Neuron (in vitro differentiated cells): ENCODE measurements around the gene GCLM.
"Not testable (repeated sequence)": the region's sequence is repeated elsewhere in the genome, so short reads cannot be mapped to it uniquely, and the experiment has no call there.

ENCODE experiments used
- H2AFZ ChIP-seq: one replicate; pipeline ENCODE4 v1.6.1; 2013; ENCODE audit warnings: low read depth, mild to moderate bottlenecking, inconsistent platforms, low read length, moderate library complexity
- H3K27me3 ChIP-seq: one replicate; pipeline ENCODE4 v1.6.1; 2013; ENCODE audit warnings: low read length; ENCODE audit not compliant: insufficient read depth
- H3K36me3 ChIP-seq: one replicate; pipeline ENCODE4 v1.6.1; 2013; ENCODE audit warnings: low read length; ENCODE audit not compliant: insufficient read depth
- H3K4me1 ChIP-seq: one replicate; pipeline ENCODE4 v1.6.1; 2013; ENCODE audit warnings: low read length; ENCODE audit not compliant: insufficient read depth
- H3K4me3 ChIP-seq: 2 replicates; pipeline ENCODE4 v1.5.1; 2013; ENCODE audit warnings: mild to moderate bottlenecking, low read length, moderate library complexity
- H3K9me3 ChIP-seq: one replicate; pipeline ENCODE4 v1.6.1; 2013; ENCODE audit warnings: low read length

The GCLM gene

DNA sequence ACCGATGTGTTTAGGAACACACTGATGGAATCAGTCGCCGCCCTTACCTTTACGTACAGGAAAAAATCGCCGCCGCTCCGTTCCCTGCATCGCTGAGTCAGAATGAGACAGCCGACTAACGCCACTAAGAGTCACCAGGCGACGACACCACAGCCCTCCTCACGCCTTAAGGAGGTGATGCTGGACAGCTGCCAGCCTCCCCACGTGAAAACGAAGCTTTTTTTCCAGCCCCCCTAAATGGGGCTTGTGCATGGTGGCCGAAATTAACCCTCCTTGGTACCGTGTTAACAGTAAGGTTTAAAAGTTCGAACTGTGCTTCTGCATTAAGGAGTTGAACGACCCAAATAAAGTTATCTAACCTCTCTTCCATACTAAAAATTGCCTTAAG is 30.7 kb downstream of the GCLM start:
- peak overlapping the region; percentile 88 for H3K4me3 ChIP-seq
- peaks cover 24% of the 10 kb centered on the region for H3K4me1 ChIP-seq
- H2AFZ ChIP-seq: peak overlapping the region; percentile 90
- no peaks in the 10 kb centered on the region for H3K27me3 ChIP-seq
- no peaks in the 10 kb centered on the region for H3K9me3 ChIP-seq
- H3K36me3 ChIP-seq: peaks cover 39% of the 10 kb centered on the region

DNA sequence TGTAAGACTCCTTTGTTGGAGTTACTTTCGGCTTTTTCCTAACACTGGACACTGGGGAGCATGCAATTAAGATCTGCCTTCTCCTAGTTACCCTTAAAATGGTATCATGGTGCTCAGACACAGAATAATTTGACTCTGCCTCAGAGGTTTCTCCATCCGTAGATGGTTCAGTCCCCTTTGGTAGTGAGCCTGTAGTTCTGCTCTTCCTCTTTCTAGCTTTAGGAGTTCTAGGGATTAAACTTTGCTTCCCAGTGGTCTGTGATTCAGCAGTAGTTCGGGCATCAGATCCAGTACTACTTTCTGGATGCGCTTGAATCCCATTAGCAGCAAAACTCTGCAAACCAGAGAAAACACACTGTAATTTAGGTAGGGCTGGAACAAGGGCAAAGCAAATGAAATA is 31.7 kb downstream of the GCLM start:
- Histone ChIP-seq H3K4me3 (peak overlapping the region; percentile 88), H3K36me3 (peaks cover 48% of the 10 kb centered on the region), H3K9me3 (no peaks in the 10 kb centered on the region), H3K4me1 (peaks cover 24% of the 10 kb centered on the region), H3K27me3 (no peaks in the 10 kb centered on the region), H2AFZ (no peak overlapping the region)

DNA sequence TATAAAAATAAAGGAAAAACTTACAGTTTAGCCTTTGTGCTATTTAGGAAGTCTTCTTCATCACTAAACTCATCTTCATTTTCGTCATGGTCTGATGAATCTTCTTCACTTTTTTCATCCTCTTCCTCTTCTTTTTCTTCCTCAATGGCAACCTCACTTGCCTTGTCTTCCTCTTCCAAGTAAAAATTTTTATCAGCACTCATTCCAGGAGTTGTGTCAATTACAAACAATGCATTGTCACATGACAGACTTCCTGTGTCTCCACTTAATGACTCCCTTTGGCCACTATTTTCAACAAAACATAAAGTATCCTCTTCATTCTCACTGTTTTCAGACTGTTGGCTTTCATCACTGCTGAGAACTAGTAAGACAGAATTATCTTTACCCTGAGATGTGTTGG is 33.0 kb downstream of the GCLM start:
- Histone ChIP-seq H2AFZ (no peak overlapping the region), H3K4me1 (peaks cover 24% of the 10 kb centered on the region), H3K9me3 (no peaks in the 10 kb centered on the region), H3K4me3 (no peak overlapping the region), H3K27me3 (no peaks in the 10 kb centered on the region), H3K36me3 (peaks cover 61% of the 10 kb centered on the region)

DNA sequence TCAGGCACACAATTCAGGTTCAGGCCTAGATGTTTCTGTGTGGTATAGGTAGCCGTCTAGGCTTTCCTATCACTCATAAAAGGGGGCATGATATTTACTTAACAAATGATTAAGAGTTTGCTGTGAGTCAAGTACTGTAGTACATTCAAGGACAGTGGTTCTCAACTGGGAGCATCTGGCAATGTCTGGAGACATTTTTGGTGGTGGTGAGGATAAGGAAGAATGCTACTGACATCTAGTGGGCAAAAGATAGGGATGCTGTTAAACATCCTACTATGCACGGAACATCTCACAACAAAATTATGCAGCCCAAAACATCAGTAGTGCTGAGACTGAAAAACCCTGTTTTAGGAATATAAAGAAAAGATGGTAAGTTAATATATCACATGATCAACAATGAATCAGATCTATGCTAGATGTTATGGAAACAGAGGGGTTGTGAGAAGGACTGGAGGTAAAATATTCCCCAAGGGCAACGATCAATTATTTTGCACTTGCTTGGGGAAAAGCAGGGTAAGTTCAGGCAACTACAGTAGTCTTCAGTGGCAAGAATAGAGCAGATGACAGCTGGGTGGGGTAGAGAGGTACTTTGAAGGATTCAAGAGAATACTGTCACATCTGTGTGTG is 35.1 kb downstream of the GCLM start:
- Histone ChIP-seq H3K4me1 (peaks cover 20% of the 10 kb centered on the region), H2AFZ (no peak overlapping the region), H3K4me3 (no peak overlapping the region), H3K27me3 (no peaks in the 10 kb centered on the region), H3K36me3 (peaks cover 80% of the 10 kb centered on the region), H3K9me3 (no peaks in the 10 kb centered on the region)

DNA sequence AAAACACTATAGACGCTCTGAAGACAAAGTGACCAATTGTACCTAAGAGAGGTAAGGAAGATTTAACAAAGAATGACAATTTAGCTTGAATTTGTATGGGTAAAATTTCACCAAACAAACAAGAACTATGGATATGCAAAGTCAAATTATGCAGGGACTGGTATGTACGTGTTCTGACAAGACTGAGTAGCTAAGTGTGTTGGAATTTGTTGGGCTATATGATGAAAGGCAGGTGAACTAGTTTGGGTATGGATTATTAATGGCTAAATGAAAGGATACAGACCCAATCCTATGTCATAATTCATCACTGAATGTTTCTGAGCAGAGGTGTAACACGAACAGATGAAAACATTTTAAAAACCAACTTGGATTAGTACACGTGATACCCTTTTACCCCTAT is 37.9 kb downstream of the GCLM start:
- H3K9me3 ChIP-seq: no peaks in the 10 kb centered on the region
- H3K36me3 ChIP-seq: peaks cover 73% of the 10 kb centered on the region
- H3K4me1 ChIP-seq: peaks cover under 1% of the 10 kb centered on the region
- no peak overlapping the region for H3K4me3 ChIP-seq
- no peaks in the 10 kb centered on the region for H3K27me3 ChIP-seq
- no peak overlapping the region for H2AFZ ChIP-seq

DNA sequence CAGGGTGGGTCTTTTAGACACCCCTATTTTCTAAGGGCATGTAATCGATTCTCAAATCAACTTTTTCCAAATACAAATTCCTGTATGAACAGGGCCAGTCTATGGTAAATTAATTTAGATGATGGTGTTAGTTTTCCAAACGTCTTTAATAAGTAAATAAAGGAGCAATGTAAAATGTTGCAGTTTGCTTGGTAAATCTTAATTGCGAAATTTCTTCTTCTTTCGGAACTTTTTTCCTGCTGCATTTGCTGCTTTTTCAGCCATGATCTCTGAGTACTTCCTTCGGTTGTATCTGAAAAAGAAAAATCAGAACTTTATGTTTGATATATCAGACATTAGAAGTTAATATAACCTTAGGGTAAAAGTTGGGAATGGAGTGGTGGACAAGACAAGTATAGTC is 39.6 kb downstream of the GCLM start:
- Histone ChIP-seq H3K4me1 (no peaks in the 10 kb centered on the region), H3K9me3 (no peaks in the 10 kb centered on the region), H3K4me3 (no peak overlapping the region), H3K27me3 (no peaks in the 10 kb centered on the region), H2AFZ (no peak overlapping the region), H3K36me3 (peaks cover 59% of the 10 kb centered on the region)

DNA sequence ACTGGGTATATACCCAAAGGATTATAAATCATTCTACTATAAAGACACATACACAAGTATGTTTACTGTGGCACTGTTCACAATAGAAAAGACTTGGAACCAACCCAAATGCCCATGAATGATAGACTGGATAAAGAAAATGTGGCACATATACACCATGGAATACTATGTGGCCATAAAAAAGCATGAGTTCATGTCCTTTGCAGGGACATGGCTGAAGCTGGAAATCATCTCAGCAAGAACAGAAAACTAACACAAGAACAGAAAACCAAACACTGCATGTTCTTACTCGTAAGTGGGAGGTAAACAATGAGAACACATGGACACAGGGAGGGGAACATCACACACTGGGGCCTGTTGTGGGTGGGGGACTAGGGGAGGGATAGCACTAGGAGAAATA is 40.7 kb downstream of the GCLM start:
- H3K36me3 ChIP-seq: peaks cover 47% of the 10 kb centered on the region
- H3K4me3 ChIP-seq, H3K4me1 ChIP-seq, H3K9me3 ChIP-seq, H2AFZ ChIP-seq, H3K27me3 ChIP-seq: not testable (repeated sequence)

DNA sequence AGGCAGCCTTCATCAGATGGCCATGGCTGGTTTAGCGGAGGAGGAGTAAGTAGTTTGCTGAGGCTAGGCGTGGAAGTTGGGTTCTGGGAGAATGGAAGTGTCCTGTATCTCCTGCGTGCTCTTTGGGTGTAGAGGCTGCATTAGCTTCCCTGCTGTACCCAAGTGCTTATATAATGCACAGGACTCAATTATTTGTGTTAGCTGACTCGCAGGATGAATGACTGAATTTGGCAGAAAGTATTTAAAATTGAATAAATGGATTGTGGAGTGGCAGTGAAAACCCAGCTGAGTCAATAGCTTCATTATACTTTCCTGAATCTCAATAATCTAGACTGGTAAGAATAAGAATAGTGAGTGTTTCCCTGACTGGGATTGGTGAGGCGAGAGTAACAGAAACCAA is 44.0 kb downstream of the GCLM start:
- Histone ChIP-seq H3K4me3 (no peak overlapping the region), H3K27me3 (no peaks in the 10 kb centered on the region), H3K4me1 (no peaks in the 10 kb centered on the region), H3K9me3 (no peaks in the 10 kb centered on the region), H2AFZ (no peak overlapping the region), H3K36me3 (peaks cover 18% of the 10 kb centered on the region)

DNA sequence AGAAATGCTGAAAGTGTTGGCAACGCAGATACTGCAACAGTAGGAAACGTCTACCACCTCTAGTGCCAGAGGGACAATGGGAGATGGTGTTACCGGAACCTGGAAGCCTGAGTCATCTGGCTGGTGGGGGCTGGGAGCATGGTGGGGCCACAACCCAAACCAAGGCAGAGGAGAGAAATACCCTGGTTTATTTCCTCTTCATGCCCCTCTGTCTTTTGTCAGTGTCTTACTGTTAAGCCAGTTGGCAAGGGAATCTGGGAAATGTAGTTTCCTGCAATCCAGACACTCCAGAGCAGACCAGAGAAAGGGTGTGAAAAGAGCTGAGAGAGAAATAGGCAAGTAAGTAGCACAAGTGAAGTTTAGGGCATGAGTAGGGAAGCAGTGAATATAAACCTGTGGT is 45.1 kb downstream of the GCLM start:
- no peak overlapping the region for H2AFZ ChIP-seq
- no peak overlapping the region for H3K4me3 ChIP-seq
- H3K9me3 ChIP-seq: no peaks in the 10 kb centered on the region
- H3K36me3 ChIP-seq: peaks cover 7% of the 10 kb centered on the region
- H3K27me3 ChIP-seq: no peaks in the 10 kb centered on the region
- H3K4me1 ChIP-seq: no peaks in the 10 kb centered on the region

DNA sequence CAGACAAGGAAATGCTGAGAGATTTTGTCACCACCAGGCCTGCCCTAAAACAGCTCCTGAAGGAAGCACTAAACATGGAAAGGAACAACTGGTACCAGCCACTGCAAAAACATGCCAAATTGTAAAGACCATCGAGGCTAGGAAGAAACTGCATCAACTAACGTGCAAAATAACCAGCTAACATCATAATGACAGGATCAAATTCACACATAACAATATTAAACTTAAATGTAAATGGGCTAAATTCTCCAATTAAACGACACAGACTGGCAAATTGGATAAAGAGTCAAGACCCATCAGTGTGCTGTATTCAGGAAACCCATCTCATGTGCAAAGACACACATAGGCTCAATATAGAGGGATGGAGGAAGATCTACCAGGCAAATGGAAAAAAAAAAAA is 51.6 kb downstream of the GCLM start:
- H3K27me3 ChIP-seq, H3K4me3 ChIP-seq, H2AFZ ChIP-seq, H3K36me3 ChIP-seq, H3K9me3 ChIP-seq, H3K4me1 ChIP-seq: not testable (repeated sequence)

DNA sequence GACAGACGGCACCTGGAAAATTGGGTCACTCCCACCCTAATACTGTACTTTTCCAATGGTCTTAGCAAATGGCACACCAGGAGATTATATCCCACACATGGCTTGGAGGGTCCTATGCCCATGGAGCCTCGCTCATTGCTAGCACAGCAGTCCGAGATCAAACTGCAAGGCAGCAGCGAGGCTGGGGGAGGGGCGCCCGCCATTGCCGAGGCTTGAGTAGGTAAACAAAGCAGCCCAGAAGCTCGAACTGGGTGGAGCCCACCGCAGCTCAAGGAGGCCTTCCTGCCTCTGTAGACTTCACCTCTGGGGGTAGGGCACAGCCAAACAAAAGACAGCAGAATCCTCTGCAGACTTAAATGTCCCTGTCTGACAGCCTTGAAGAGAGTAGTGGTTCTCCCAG is 53.2 kb downstream of the GCLM start:
- not testable (repeated sequence) for H3K4me1 ChIP-seq, H3K9me3 ChIP-seq, H2AFZ ChIP-seq, H3K36me3 ChIP-seq, H3K4me3 ChIP-seq, H3K27me3 ChIP-seq

DNA sequence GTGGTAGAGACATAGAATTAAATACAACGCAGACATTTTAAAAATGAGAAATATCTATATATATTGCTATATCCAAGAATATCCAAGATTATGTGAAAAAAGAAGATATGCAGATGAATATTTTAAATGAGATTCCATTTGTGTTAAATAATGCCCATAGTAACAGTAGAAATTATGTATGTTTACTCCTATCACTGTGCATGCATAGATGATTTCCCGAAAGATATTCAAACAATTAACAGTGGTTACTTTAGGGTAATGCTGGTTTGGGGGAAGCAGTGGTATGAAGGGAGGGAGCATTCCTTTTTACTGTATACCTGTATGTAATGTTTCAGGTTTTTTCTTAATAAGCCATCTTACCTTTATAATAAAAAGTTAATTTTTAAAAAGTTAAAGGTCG is 55.3 kb downstream of the GCLM start:
- Histone ChIP-seq H3K9me3 (no peaks in the 10 kb centered on the region), H3K36me3 (no peaks in the 10 kb centered on the region), H3K27me3 (no peaks in the 10 kb centered on the region)

DNA sequence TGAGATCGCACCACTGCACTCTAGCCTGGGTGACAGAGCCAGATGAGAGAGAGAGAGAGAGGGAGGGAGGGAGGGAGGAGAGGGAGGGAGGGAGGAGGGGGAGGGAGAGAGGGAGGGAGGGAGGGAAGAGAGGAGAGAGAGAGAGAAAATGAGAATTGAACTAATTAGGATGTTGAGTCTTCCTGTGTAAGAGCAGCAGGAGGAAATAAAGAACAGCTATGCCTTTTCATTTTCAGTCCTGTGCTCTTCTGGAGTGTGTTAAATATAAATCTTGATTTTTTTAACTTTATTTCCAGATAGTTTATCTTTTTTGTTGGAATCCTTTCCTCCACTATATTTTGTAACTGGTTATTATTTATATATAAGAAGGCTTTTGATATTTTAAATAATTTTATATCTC is 57.4 kb downstream of the GCLM start:
- Histone ChIP-seq H3K36me3 (no peaks in the 10 kb centered on the region), H3K4me1 (no peaks in the 10 kb centered on the region), H3K4me3 (no peak overlapping the region), H3K9me3 (no peaks in the 10 kb centered on the region), H2AFZ (no peak overlapping the region), H3K27me3 (no peaks in the 10 kb centered on the region)

More for the DNA sequence above, 55.3 kb downstream of the GCLM start:
- Histone ChIP-seq H2AFZ (no peak overlapping the region), H3K4me3 (no peak overlapping the region), H3K4me1 (no peaks in the 10 kb centered on the region)

DNA sequence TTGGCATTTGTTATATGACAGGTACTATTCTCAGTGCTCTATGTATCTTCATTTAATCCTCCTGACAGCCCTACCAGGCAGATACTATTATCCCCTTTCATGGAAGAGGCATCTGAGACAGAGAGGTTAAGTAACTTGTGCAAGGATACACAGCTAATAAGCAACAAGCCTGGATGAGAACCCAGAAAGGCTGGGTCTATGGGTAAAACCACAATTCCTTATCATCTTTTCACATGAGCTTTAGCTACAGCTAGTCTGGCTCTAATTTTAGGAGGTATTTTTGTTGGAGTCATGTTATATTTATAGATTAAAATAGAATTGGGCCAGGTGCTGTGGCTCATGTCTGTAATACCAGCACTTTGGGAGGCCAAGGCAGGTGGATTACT is 57.9 kb downstream of the GCLM start:
- H3K9me3 ChIP-seq: no peaks in the 10 kb centered on the region
- H3K27me3 ChIP-seq: no peaks in the 10 kb centered on the region
- no peak overlapping the region for H2AFZ ChIP-seq
- H3K4me1 ChIP-seq: no peaks in the 10 kb centered on the region
- H3K4me3 ChIP-seq: no peak overlapping the region
- H3K36me3 ChIP-seq: no peaks in the 10 kb centered on the region
